CD4-positive, alpha-beta T cell treated with Interleukin-21 for 1 hour (primary cell): ENCODE data around the gene SLC13A1.
"Not testable (repeated sequence)": the region's sequence is repeated elsewhere in the genome, so short reads cannot be mapped to it uniquely, and the experiment has no call there.

ENCODE experiments used
- DNase-seq: peaks from one replicate; pipeline ENCODE4 v3.0.0-alpha.2; 2020

Gene SLC13A1

GRCh38 chr7:123199883-123200282, at the start of gene SLC13A1:
SLC13A1 (minus strand) TSS chr7:123199969; CDS start chr7:123199946, 23 bp downstream.
- DNase-seq, result no peak

- no peak for DNase-seq
Observed at GRCh38 chr7:123244768-123245167, 45.0 kb upstream of the SLC13A1 start.

GRCh38 chr7:123242467-123243092, 42.8 kb upstream of the SLC13A1 start:
- no peak for DNase-seq

- no peak for DNase-seq
Observed at GRCh38 chr7:123241809-123242208, 42.0 kb upstream of the SLC13A1 start.

- no peak for DNase-seq
Observed at GRCh38 chr7:123231021-123232000, 31.5 kb upstream of the SLC13A1 start.

- no peak for DNase-seq
Observed at GRCh38 chr7:123230603-123231002, 30.8 kb upstream of the SLC13A1 start.

- no peak for DNase-seq
Observed at GRCh38 chr7:123230147-123230546, 30.4 kb upstream of the SLC13A1 start.

- DNase-seq, result no peak
Observed at GRCh38 chr7:123229426-123229825, 29.7 kb upstream of the SLC13A1 start.

- DNase-seq, result not testable (repeated sequence)
Observed at GRCh38 chr7:123227666-123228065, 27.9 kb upstream of the SLC13A1 start.

- no peak for DNase-seq
Observed at GRCh38 chr7:123220396-123220795, 20.6 kb upstream of the SLC13A1 start.

- no peak for DNase-seq
Observed at GRCh38 chr7:123218866-123219265, 19.1 kb upstream of the SLC13A1 start.

- no peak for DNase-seq
Observed at GRCh38 chr7:123216825-123217224, 17.1 kb upstream of the SLC13A1 start.

- DNase-seq, result no peak
Observed at GRCh38 chr7:123215350-123215749, 15.6 kb upstream of the SLC13A1 start.

GRCh38 chr7:123211545-123211944, 11.8 kb upstream of the SLC13A1 start:
- no peak for DNase-seq

GRCh38 chr7:123210986-123211385, 11.2 kb upstream of the SLC13A1 start:
- no peak for DNase-seq

- DNase-seq, result no peak
Observed at GRCh38 chr7:123209786-123210185, 10.0 kb upstream of the SLC13A1 start.

- no peak for DNase-seq
Observed at GRCh38 chr7:123208793-123209192, 9.0 kb upstream of the SLC13A1 start.

- no peak for DNase-seq
Observed at GRCh38 chr7:123204206-123204835, 4.6 kb upstream of the SLC13A1 start.

- no peak for DNase-seq
Observed at GRCh38 chr7:123201901-123202300, 2.1 kb upstream of the SLC13A1 start.

- DNase-seq, result no peak
Observed at GRCh38 chr7:123198668-123199652, 809 bp downstream of the SLC13A1 start.

GRCh38 chr7:123198111-123198510, 1.7 kb downstream of the SLC13A1 start:
- no peak for DNase-seq

GRCh38 chr7:123193235-123193634, 6.5 kb downstream of the SLC13A1 start:
- DNase-seq, result no peak
